Thoracic aorta (tissue), 2 donors: ENCODE measurements around the gene CHRM5. TPM values are rescaled to one million over a fixed set of nuclear protein-coding genes. Genes with fewer than 3 reads are reported as not detected.

Experiments used
- ATAC-seq: fragments of 150-250 bp; one replicate; pipeline ENCODE4 v1.8.0; 2017; ENCODE audit warnings: low read depth; ENCODE audit not compliant: insufficient number of reproducible peaks, low FRiP score
- DNase-seq: peaks from one replicate; pipeline ENCODE4 v3.0.0-alpha.2; 2020; ENCODE audit warnings: low spot score
- H3K27ac ChIP-seq, 2 donors: fragments of 200-600 bp; sonication (generic); 1 replicate in 1 of 2; 2 replicates in 1 of 2; pipeline ENCODE4 v1.5.1; 2016; ENCODE audit warnings: mild to moderate bottlenecking in 2 of 2, moderate library complexity in 2 of 2
- H3K27me3 ChIP-seq: fragments of 200-600 bp; sonication (generic); replicated peaks from 2 replicates; pipeline ENCODE4 v1.6.0; 2016; ENCODE audit warnings: mild to moderate bottlenecking; ENCODE audit not compliant: insufficient read depth
- H3K36me3 ChIP-seq: fragments of 200-600 bp; sonication (generic); one replicate; pipeline ENCODE4 v1.5.1; 2016
- H3K4me1 ChIP-seq, 2 donors: fragments of 200-600 bp; sonication (generic); 1 replicate in 1 of 2; 2 replicates in 1 of 2; pipeline versions ENCODE4 v1.5.1 to v1.6.0; 2016; ENCODE audit warnings: low read depth in 2 of 2, mild to moderate bottlenecking in 1 of 2; ENCODE audit not compliant: control insufficient read depth in 1 of 2
- H3K4me3 ChIP-seq: fragments of 200-600 bp; sonication (generic); 2 replicates; pipeline ENCODE4 v1.5.1; 2016; ENCODE audit warnings: mild to moderate bottlenecking
- H3K9me3 ChIP-seq: fragments of 200-600 bp; sonication (generic); 2 replicates; pipeline ENCODE4 v1.5.1; 2016
- total RNA-seq, 2 donors: library from RNA; depleted of rRNA; stranded (reverse); fragments of >200 nt; gene quantifications; one replicate each; pipeline versions ENCODE4 v1.1.0 to v1.2.3, GENCODE V29; 2016
- TF ChIP-seq, protein P1 (sequence below): fragments of 200-600 bp; sonication (generic); IDR thresholded peaks from one replicate; pipeline ENCODE4 v1.5.1; 2019; ENCODE audit warnings: antibody characterized with exemption

The CHRM5 gene
- total RNA-seq, 2 donors from 2014 or later: not detected

DNA sequence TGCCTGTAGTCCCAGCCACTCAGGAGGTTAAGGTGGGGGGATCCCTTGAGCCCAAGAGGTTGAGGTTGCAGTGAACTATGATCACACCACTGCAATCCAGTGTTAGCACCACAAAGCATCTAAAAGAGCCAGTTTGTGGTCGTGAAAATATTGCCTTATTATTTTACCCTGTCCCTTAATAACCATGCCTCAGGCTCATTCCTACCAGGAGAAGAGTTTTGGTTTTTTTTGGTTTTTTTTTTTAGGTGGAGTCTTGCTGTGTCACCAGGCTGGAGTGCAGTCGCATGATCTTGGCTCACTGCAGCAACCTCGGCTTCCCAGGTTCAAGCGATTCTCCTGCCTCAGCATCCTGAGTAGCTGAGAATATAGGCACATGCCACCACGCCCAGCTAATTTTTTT, 88.6 kb downstream of the CHRM5 start:
- Histone ChIP-seq H3K27ac (peak overlapping the region; percentile 83 to 93), H3K36me3 (no peaks in the 10 kb centered on the region), H3K27me3 (no peaks in the 10 kb centered on the region), H3K4me1 (peaks cover 9 to 19% of the 10 kb centered on the region in 2 donors), H3K9me3 (no peaks in the 10 kb centered on the region), H3K4me3 (no peak overlapping the region)
- ATAC-seq (no peak), DNase-seq (no peak)
- TF ChIP-seq, protein P1, sequence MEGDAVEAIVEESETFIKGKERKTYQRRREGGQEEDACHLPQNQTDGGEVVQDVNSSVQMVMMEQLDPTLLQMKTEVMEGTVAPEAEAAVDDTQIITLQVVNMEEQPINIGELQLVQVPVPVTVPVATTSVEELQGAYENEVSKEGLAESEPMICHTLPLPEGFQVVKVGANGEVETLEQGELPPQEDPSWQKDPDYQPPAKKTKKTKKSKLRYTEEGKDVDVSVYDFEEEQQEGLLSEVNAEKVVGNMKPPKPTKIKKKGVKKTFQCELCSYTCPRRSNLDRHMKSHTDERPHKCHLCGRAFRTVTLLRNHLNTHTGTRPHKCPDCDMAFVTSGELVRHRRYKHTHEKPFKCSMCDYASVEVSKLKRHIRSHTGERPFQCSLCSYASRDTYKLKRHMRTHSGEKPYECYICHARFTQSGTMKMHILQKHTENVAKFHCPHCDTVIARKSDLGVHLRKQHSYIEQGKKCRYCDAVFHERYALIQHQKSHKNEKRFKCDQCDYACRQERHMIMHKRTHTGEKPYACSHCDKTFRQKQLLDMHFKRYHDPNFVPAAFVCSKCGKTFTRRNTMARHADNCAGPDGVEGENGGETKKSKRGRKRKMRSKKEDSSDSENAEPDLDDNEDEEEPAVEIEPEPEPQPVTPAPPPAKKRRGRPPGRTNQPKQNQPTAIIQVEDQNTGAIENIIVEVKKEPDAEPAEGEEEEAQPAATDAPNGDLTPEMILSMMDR: no peak

DNA sequence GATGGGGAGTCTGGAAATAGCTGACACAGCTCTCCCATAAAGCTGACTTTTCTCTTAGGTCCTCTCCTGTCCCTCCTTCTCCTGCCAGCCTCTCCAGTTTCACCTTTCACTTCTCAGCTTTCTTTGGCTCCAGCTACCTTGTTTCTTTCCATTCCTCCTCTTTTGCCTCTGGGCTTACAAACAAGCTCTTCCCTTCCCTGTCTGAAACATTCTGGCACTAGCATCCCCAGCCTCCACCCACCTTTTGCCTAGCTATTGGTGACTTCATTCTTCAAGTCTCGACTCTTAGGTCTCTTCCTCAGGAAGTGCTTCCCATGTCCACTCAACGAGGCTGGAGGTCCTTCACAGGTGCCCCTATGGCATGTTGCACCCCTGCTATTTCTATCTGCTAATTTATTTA, 91.2 kb downstream of the CHRM5 start:
- no peak for ATAC-seq
- DNase-seq: no peak
- H3K27ac ChIP-seq: no peak overlapping the region
- peaks cover 9 to 19% of the 10 kb centered on the region in 2 donors for H3K4me1 ChIP-seq
- TF ChIP-seq, protein P1: no peak
- H3K9me3 ChIP-seq: no peaks in the 10 kb centered on the region
- H3K36me3 ChIP-seq: no peaks in the 10 kb centered on the region
- no peak overlapping the region for H3K4me3 ChIP-seq
- no peaks in the 10 kb centered on the region for H3K27me3 ChIP-seq

DNA sequence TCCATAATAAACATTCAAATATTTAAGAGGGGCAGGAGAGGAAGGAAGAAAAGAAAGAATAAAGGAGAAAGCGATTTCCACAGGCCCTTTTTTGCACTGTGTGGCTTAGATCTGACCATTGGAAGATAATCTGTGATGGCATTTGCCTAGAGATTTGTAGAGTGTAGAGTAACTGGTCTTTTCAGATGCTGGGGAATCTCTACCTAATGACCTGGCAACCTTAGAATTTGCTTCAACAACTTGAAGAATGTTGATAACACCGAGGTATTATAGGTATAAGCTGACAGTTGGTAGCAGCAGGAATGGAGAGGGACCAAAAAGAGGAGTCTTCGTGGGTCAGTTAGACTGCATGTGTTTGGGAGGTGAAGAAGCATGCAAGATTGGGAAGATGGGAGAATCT, 91.6 kb downstream of the CHRM5 start:
- Histone ChIP-seq H3K4me3 (no peak overlapping the region), H3K27me3 (no peaks in the 10 kb centered on the region), H3K4me1 (peaks cover 9 to 19% of the 10 kb centered on the region in 2 donors), H3K36me3 (no peaks in the 10 kb centered on the region), H3K9me3 (no peaks in the 10 kb centered on the region), H3K27ac (no peak overlapping the region)
- ATAC-seq (no peak), DNase-seq (no peak)
- TF ChIP-seq, protein P1: no peak

DNA sequence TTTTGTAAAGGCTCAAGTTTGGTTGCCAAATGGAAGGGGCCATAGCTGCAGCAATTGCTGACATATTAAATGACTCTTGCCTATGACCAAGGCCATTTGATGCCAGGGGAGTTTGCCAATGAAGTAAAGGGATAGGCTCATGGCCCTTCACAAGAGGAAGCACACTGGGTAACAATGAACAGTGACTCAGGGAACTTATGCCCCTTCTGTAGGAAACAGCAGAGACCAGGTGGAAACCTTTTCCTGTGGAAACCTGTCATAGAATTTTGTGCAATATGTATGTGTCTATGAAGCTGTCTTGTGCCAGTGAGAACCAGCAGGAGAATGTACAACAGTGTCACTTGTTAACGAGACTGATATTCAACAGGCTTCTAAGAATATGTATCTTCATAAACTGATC, 96.1 kb downstream of the CHRM5 start:
- TF ChIP-seq, protein P1: no peak

DNA sequence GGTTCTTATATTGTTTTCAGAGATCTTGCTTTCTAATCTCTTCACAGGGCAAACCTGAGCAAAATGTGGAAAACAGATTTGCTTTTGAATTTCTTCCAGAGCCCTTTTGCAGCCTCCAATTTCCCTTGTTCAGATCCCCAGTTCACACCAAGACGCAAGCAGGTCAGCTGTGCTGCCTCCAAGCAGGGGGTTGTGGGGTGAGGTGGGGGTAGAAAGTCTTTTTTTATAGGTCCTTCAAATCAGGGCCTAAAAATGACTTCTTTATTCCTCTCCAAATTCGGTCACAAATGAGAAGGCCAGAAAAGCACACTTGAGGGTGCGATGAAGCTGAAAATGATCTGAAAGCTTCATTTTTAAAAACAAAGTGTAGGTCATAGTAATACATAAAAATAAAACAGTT, 97.0 kb downstream of the CHRM5 start:
- DNase-seq (no peak), ATAC-seq (no peak)
- H3K27ac ChIP-seq: no peak overlapping the region
- H3K4me3 ChIP-seq: no peak overlapping the region
- no peaks in the 10 kb centered on the region for H3K27me3 ChIP-seq
- no peaks in the 10 kb centered on the region for H3K4me1 ChIP-seq
- no peaks in the 10 kb centered on the region for H3K9me3 ChIP-seq
- TF ChIP-seq, protein P1: no peak
- H3K36me3 ChIP-seq: no peaks in the 10 kb centered on the region

More for the DNA sequence above, 96.1 kb downstream of the CHRM5 start:
- no peaks in the 10 kb centered on the region for H3K36me3 ChIP-seq
- H3K27ac ChIP-seq: no peak overlapping the region
- no peaks in the 10 kb centered on the region for H3K9me3 ChIP-seq
- H3K27me3 ChIP-seq: no peaks in the 10 kb centered on the region
- H3K4me1 ChIP-seq: no peaks in the 10 kb centered on the region
- no peak overlapping the region for H3K4me3 ChIP-seq
- ATAC-seq: no peak
- no peak for DNase-seq
